GM11168 (cell line): Measurements from ENCODE around the gene KCMF1.

ENCODE experiments used
- in situ Hi-C: fragments of 300-500 bp; cut with MboI; formaldehyde crosslinking; loops from one replicate; pipeline ENCODE4 v1.12.0; 2022; ENCODE audit warnings: low sequenced_read_pairs; ENCODE audit not compliant: unreplicated experiment

The KCMF1 gene

DNA sequence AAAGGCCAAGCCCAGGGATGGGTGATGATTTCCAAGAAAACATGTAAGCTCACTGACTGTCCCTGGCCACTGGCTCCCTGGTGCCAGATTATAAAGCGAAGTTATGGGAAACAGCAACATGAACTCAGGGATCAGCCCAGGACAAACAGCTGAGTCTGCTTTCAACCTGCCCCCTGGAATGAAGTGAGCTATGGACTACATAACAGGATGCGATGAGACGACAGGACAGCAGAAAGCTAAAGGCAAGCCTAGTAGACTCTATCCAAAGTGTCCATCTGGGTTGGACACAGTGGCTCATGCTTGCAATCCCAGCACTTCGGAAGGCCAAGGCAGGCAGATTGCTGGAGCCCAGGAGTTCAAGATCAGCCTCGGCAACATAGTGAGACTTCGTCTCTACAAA, 16.6 kb upstream of the KCMF1 start:
- in situ Hi-C loops: no loop called here

DNA sequence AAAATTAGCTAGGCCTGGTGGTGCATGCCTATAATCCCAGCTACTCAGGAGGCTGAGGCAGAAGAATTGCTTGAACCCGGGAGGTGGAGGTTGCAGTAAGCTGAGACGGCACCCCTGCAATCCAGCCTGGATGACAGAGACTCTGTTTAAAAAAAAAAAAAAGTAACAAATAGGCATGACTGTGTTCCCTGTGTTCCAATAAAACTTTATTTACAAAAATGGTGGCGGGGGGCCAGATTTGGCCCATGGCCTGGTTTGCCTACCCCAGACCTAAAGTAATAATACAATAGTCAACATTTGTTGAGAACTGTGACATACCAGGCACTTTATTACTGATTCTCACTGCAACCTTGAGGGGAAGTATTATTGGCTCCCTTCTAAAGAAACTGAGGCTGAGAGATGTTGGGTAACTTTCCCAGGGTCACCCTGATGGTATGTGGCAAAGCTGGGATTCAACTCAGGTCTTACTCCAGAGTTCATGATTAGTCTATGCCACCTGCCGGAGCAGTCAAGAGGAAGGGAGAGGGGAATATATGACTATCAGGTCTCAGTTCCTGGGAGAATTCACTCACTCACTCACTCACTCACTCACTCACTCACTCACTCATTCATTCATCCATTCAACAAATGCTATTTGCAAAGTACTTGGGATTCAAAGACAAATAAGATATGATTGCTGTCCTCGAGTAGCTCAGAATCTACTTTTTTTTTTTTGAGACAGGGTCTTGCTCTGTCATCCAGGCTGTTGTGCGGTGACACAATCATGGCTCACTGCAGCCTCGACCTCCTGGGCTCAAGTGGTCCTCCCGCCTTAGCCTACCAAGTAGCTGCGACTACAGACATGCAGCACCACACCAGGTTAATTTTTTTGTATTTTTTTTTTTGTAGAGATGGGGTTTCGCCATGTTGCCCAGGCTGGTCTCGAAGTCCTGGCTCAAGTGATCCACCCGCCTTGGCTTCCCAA, 14.3 kb upstream of the KCMF1 start:
- in situ Hi-C loops: no loop called here

DNA sequence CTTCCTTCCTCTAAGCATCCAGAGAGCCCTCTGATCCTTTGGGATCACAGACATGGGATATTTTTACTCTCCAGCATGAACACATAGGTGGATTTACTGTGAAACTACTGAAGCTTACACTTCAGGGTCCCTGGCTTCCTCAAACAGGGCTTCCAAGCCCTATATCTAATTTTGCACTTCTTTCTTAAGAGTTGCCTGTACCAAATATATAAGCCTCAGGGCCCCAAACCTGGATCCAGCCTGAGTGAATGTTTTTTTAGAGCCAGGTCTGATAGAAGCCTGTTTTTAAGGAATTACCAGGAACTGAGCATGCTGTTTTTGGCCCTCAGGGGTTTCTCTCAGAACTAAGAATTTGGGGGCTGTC, 13.2 kb upstream of the KCMF1 start:
- in situ Hi-C loops: no loop called here

DNA sequence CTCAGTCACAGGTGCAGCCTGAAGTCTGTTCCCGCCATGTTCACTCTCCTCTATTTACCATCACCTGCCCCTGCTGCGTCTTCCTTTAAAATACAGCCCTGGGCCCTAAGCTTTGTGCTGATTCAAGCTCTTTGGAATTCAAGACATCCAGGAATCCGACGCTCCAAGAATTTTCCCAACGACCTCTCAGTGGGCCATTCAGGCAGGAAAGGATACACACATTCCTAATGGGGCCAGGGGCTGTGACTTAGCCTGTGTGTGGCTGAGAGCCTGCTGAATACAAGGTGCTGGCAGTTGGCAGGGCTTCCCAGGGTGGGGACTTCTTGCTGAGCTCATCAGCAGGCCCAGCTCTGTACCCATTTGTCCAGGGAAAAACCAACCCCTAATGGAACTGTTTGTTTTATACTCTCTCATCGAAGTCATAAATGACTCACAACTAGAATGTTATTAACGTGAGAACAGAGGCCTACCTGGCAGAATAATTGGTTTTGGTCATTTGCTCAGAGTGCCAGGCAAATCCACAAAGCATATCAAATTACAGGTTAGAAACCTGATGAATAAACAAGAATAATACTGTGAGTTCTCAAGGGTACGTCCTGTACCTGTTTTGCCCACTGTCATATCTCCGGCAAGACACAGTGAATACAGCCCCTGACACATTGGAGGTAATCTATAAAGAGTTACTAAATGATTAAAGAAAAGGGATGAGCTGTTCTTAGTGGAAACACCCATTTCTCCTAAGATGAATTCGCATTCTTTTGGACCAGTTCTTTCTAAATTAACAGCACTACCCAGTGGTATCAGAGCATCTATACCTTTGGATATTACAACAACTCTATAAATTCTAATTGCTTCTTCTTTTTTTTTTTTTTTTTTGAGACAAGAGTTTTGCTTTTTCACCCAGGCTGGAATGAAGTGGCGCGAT, 12.6 kb upstream of the KCMF1 start:
- in situ Hi-C loops: no loop called here

DNA sequence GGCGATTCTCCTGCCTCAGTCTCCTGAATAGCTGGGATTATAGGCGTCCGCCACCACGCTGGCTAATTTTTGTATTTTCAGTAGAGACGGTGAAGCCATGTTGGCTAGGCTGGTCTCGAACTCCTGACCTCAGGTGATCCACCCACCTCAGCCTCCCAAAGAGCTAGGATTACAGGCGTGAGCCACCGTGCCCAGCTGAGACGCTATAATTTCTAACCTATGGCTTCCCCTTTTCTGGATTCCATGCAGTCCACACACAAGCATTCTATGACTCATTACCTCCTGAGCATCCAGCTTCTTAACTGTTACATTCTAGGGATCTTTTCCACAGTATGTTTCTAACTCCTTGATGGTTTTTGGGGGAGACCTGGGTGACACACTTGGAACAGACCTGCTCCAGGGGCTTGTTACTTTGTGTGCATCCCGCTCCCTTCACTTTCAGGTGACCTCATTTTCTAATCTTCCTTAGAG, 11.8 kb upstream of the KCMF1 start:
- in situ Hi-C loops: no loop called here

DNA sequence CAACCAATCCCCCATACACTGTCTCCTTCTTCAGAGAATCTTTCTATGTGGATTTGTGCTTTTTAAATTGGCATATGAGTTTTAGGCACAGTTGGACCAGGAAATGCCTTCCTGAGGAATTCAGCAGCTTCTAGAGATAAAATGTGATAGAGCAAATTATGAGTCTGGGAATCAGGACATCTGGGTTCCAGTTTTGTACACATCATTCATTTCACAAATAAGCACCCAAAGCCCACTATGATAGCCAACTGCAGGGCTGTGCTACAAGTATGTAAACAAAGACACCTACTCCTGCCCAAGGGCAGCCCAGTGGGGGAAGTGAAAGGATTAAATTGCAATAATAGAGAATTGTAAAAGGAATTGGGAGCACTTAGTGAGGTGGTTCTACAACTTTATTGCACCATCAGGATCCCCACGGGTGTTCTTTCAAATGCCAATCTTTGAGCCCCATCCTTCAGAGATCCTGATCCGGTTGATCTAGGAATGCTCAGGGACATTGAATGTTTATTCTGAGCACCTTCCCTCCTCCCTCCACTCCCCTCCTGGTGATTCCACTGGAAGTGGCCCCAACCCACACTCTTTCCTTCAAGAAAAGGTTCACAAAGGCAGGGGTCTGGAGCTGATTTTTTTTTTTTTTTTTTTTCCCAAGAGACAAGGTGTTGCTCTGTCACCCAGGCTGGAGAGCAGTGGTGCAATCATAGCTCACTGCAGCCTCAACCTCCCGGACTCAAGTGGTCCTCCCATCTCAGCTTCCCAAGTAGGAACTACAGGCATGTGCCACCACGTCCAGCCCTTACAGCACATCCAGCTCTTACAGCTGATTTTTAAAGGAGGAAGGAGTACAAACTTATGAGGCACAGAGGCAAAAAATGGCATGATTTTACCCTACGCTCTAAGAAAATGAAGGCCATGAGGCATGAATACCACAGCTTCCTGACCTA, 11.1 kb upstream of the KCMF1 start:
- in situ Hi-C loops: no loop called here

DNA sequence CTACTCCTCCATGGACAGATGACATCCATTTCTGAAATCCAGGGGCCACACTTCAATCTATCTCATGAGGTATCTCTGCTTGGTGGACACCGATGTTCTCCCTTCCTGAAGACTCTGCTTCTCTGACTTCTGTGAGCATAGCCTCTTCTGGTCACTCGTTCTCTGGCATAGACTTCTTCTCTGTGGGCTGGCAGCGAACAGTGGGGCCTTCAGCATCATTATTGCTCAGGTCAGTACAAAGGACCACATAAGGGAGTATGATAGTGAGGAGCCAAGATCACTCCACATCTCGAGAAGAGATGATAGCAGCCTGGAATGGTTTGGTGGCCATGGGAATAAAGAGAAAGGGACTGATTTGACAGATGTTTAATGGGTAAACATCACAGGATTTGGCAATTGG, 8.0 kb upstream of the KCMF1 start:
- in situ Hi-C loops: no loop called here

DNA sequence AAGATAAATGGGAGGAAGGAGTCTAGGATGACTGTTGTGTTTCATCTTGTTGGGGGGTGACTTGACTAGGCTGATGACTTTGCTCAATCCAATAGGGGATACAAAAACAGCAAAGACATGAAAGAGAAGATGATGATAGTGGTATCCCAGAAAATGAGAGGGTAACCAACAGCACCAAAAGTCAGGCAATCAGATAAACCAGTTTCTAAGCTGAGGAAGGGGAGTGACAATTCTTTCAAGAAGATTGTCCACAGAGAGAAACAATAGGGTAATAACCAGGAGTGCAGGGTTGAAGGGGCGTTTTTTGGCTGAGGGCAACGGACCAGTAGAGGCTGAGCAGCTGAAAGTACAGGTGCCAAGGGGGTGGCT, 7.7 kb upstream of the KCMF1 start:
- in situ Hi-C loops: no loop called here

DNA sequence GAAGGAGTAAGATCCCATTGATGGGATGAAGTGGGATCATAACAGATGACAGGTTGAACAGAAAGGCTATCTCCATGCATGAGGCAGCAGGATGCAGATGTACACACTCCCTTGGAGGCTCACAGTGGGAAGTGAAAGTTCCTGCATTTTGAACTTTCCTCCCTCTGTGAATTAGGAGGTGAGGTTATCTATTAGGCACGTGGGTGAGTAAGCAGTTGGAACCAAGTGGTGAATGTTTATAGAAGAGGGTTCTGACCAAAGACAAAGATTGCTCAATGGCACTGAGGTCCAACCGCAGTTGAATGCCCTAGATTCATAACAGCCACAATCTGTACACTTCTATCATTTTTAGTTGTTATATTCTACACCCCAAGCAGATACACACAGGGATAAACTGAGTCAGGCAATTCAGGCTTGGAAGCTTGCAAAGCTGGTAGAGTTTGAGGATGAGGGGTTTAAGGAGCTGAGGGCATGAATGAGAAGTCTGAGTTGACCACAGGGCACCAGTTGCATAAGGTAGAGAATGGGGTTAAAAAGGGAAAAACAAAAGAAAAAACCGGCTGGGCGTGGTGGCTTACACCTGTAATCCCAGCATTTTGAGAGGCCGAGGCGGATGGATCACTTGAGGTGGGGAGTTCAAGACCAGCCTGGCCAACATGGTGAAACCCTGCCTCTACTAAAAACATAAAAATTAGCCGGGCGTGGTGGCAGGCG, 7.1 kb upstream of the KCMF1 start:
- in situ Hi-C loops: no loop called here

DNA sequence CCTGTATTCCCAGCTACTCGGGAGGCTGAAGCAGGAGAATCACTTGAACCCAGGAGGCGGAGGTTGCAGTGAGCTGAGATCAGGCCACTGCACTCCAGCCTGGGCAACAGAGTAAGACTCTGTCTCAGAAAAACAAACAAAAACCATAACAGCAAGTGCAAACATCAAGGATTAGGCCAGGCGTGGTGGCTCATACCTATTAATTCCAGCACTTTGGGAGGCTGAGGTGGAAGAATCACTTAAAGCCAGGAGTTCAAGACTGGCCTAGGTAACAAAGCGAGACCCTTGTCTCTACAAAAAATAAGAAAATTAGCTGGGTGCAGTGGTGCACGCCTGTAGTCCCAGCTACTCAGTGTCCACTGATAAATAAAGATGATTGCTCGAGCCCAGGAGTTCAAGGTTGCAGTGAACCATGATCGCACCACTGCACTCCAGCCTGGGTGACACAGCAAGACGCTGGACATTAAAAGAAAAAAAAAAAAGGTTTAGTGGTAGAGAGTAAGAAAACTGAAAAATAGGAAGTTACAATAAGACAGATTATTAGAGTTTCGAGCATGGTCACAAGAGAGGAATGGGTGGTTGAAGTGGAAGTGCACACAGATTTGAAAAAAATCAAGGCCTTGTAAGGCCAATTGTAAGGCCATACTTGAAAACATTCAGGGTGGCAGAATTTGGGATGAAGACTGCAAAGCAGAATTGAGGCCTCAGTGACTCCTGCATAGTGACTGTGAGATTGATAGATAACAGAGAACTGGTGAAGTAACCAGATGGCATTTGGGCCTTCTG, 6.4 kb upstream of the KCMF1 start:
- in situ Hi-C loops: no loop called here

DNA sequence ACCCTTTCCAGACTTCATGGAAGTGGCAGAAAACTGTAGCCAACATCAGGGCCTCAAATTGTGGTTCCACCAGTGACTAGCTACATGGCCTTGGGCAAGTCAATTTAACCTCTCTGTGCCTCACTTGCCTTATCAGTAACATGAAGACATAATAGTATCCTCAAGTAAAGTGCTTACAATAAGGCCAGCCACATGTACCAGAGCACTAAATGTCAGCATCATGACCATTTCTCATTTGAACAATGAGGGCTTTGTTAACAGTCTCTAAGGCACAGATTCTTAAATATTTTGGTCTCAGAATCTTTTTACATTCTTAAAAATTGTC, 5.8 kb upstream of the KCMF1 start:
- in situ Hi-C loops: no loop called here

DNA sequence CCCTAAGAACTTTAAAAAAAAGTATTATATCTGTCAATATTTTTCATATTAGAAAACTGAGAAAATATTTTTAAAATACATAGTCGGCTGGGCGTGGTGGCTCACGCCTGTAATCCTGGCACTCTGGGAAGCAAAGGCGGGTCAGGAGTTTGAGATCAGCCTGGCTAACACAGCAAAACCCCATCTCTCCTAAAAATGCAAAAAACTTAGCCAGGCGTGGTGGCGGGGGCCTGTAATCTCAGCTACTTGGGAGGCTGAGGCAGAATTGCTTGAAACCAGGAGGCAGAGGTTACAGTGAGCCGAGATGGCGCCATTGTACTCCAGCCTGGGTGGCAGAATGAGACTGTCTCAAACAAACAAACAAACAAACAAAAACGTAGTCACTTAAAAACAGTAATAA, 5.1 kb upstream of the KCMF1 start:
- in situ Hi-C loops: no loop called here

DNA sequence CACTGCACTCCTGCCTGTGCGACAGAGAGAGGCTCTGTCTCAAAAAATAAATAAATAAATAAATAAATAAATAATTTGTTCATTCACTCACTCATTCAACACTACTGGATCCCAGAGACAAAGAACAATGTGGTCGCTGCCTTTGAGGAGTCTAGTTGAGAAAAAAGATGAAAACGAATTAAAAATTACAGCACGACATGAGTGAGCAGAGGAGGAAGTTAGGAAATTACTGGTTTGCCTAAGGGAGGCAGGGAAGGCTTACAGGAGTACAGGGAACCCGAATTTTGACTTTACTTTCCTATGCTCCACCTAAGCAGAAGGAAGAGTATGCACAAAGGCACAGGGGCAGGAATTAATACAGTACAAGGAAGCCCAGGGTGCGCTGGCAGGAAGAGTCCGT, 4.2 kb upstream of the KCMF1 start:
- in situ Hi-C loops: no loop called here

DNA sequence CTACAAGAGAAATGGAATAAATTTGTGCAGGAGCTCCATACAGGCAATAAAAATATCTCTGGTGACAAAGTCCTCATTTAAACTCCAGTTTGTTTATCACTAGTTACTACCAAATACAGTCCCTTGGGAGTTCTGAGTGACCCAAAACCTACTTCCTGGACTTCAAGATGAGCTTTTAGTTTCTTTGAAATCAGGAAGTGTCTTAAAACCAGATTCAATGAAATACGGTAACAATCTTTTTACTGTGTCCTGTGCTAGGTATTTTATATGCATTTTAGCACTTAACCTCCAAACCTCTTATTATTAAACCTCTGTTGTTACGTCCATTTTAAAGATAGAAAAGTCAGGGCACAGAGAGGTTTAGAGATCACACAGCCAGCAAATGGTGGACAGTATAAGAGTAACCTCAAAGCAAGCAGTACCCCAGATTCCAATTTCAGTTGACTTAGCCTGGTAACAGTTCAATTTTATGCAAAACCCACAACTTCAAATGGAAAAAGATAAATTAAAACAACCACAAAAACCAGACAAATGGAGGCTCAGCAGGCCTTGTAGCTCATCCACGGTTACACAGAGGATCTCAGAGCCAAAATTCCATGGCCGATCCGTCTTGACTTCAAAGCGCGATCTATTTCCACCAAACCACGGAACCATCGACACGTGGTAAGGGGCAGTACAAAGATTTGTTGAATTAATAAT, 1.3 kb upstream of the KCMF1 start:
- in situ Hi-C loops: no loop called here

DNA sequence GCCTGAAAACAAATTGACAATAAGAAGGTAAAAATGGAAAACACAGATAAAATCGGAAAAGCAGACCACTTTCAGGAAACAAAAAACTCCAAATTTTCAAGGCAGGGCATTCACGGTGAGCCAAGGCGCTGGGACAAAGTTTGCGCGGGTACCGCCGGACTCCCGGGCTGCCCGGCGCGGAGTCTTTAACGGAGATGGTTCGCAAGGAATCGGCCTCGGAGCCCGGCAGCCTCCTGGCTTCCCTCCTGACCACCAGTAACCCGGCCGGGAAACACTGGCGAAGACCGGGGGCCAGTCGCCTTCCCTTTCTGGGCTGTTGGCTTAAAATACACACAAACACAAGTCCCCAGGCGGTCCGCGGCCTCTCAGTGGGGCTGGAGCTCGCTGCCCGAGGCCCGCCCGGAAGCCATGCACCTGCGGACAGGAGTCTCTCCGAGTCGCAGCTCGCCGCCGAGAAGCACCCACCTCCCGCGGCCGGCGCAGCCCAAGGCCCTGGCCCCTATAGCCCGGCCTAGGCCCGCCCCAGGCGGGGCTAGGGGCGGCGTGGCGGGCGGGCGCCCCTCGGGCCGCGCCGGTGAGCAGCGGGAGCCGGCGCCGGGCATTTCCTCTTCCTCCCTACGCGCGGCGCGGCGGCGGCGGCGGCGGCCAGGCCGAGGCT, 622 bp upstream of the KCMF1 start:
- in situ Hi-C loops: no loop called here

DNA sequence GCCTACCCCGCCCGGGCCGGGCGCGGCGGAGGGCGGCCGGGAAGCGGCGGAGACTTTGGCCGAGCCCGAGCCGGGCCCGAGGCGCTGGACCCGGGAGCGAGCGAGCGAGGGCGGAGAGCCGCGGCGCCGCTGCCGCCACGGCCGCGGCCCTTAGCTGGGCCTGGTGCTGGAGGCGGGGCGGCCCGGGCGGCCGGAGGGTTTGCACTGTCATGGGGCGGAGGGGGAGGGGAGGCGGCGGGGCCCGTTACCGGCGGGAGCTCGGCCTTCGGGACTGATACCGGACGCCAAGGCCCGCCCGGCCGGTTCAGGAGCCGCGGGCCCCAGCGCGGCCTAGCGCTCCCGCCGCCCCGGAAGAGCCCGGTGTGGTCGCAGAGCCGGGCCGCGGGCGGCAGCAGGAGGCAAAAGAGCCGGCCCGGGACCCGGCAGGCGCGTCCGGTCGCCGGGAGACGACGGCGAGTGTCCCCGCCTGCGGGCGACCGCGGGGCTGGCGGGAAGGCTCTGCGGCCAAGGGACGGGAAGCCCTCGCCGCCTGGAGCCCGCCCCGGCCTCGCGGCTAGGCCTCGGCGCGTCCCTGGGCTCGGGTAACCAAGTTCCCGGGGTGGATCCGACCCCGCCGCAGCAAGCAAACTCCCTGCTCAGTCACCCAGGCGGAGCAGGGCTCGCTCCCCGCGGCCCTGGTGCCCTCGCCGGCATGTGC, 697 bp downstream of the KCMF1 start:
- in situ Hi-C loops: no loop called here

DNA sequence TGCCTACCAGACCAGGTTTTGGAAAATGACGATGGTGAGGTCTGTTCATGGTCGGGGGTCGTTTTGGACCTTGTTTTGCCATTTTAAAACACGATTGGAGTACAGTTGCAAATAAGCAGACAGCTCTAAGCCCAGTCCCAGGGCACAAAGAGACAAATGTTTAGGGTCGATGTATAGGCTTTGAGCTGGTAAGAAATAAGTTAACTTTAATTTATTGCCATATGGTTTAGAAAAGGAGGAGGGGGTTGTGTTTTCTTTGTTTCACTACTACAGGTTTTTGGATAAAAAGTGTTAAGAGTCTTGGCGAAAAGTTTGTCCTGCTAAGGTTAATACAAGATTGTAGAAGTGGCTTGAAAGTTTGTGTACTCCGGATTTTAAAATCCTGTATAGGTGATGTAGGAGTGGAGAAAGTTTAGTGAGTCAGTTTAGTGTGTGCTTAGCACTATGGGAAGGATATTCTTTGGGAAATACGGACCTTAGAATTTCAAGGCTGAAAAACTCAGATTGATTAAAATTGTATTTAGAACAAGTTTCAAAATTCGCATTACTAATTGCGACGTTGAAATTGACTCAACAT, 1.3 kb downstream of the KCMF1 start:
- in situ Hi-C loops: no loop called here
